H1 (cell line): ENCODE results near the gene IKZF1. TPM values are rescaled to one million over a fixed set of nuclear protein-coding genes. Genes with fewer than 3 reads are reported as not detected.

Experiments used
- CTCF ChIA-PET: fragments of 300-600 bp; sonication (Branson Sonifier 250); formaldehyde crosslinking; loops from one replicate; lab custom pipeline; 2021; ENCODE audit not compliant: partially characterized antibody; lab: Charles Lee
- POLR2A ChIA-PET: fragments of 300-600 bp; sonication (Branson Sonifier 250); formaldehyde crosslinking; loops from one replicate; lab custom pipeline; 2021; ENCODE audit warnings: inconsistent platforms; ENCODE audit not compliant: partially characterized antibody; lab: Charles Lee
- DNase-seq, 2 experiments: peaks; one replicate each; pipeline versions ENCODE4 v3.0.0 to v3.0.0-alpha.2; 2010 to 2022; ENCODE audit warnings: low spot score in 2 of 2, low read depth in 1 of 2, mixed read lengths in 1 of 2
- FAIRE-seq: peaks from 2 replicates; lab custom pipeline; 2011; peaks lifted over from hg19 to GRCh38; lab: Jason Lieb, UNC
- H2AFZ ChIP-seq: 2 replicates; pipeline ENCODE4 v1.8.1; 2012; ENCODE audit warnings: low read length, inconsistent platforms
- H2AK5ac ChIP-seq: 2 replicates; pipeline ENCODE4 v1.6.1; 2013; ENCODE audit warnings: low read depth, low read length
- H2BK120ac ChIP-seq: replicated peaks from 2 replicates; pipeline ENCODE3; 2013; ENCODE audit warnings: low read depth, low read length, inconsistent platforms
- H2BK12ac ChIP-seq: 2 replicates; pipeline ENCODE4 v1.6.1; 2013; ENCODE audit warnings: low read depth, low read length
- H2BK15ac ChIP-seq: 2 replicates; pipeline ENCODE4 v1.6.1; 2013; ENCODE audit warnings: low read length
- H2BK20ac ChIP-seq: 2 replicates; pipeline ENCODE4 v1.6.1; 2013; ENCODE audit warnings: low read length
- H2BK5ac ChIP-seq: 2 replicates; pipeline ENCODE4 v1.6.1; 2013; ENCODE audit warnings: low read depth, low read length
- H3K14ac ChIP-seq: 2 replicates; pipeline ENCODE4 v1.6.1; 2013; ENCODE audit warnings: inconsistent platforms; ENCODE audit not compliant: insufficient read length
- H3K18ac ChIP-seq: 2 replicates; pipeline ENCODE4 v1.6.1; 2013; ENCODE audit warnings: low read length; ENCODE audit errors: extremely low read depth
- H3K23ac ChIP-seq: 2 replicates; pipeline ENCODE4 v1.6.1; 2013; ENCODE audit warnings: inconsistent platforms; ENCODE audit not compliant: insufficient read length
- H3K23me2 ChIP-seq: 2 replicates; pipeline ENCODE4 v1.6.1; 2013; ENCODE audit warnings: low read depth, low read length
- H3K27ac ChIP-seq: 2 replicates; pipeline ENCODE4 v1.6.1; 2011; ENCODE audit warnings: low read depth, low read length, inconsistent platforms
- H3K27me3 ChIP-seq, 4 experiments: replicated peaks in 1 of 4; 1 replicate in 1 of 4; 2 replicates in 3 of 4; pipeline versions ENCODE4 v1.6.1 to v1.8.1; 2011 to 2013; ENCODE audit warnings: low read length in 3 of 4, mild to moderate bottlenecking in 3 of 4, inconsistent platforms in 2 of 4, mixed read lengths in 2 of 4, moderate library complexity in 1 of 4; ENCODE audit not compliant: control insufficient read depth in 3 of 4, insufficient read depth in 3 of 4; ENCODE audit errors: extremely low read depth in 1 of 4
- H3K36me3 ChIP-seq, 4 experiments: 2 replicates each; pipeline versions ENCODE4 v1.6.1 to v1.8.1; 2011 to 2013; ENCODE audit warnings: mild to moderate bottlenecking in 4 of 4, low read length in 3 of 4, moderate library complexity in 2 of 4, control low read depth in 1 of 4, inconsistent platforms in 1 of 4; ENCODE audit not compliant: insufficient read depth in 4 of 4, control insufficient read depth in 2 of 4
- H3K4ac ChIP-seq: replicated peaks from 2 replicates; pipeline ENCODE3; 2013; ENCODE audit warnings: low read length, low read depth, mixed read lengths, inconsistent platforms; ENCODE audit not compliant: insufficient read length
- H3K4me1 ChIP-seq, 4 experiments: replicated peaks in 1 of 4; 1 replicate in 1 of 4; 2 replicates in 3 of 4; pipeline versions ENCODE4 v1.6.1 to v1.8.1; 2011 to 2013; ENCODE audit warnings: low read length in 3 of 4, inconsistent platforms in 2 of 4, mixed read lengths in 1 of 4; ENCODE audit not compliant: insufficient read depth in 4 of 4, control insufficient read depth in 3 of 4
- H3K4me2 ChIP-seq, 2 experiments: 2 replicates each; pipeline versions ENCODE4 v1.6.1 to v1.8.1; 2011 to 2013; ENCODE audit warnings: low read depth in 2 of 2, low read length in 2 of 2, control low read depth in 1 of 2, inconsistent platforms in 1 of 2, mild to moderate bottlenecking in 1 of 2; ENCODE audit not compliant: insufficient read depth in 1 of 2
- H3K4me3 ChIP-seq, 4 experiments: fragments of 200-600, 300-600 bp in 1 of 4; sonication (generic), shearing (Covaris generic), sonication (Bioruptor Twin) in 1 of 4; 2 replicates each; pipeline versions ENCODE4 v1.5.1 to v1.8.1; 2011 to 2016; ENCODE audit warnings: low read length in 4 of 4, low read depth in 3 of 4, control low read depth in 2 of 4, inconsistent platforms in 2 of 4, mild to moderate bottlenecking in 2 of 4, mixed read lengths in 1 of 4, moderate library complexity in 1 of 4; ENCODE audit not compliant: insufficient read depth in 2 of 4; ENCODE audit errors: extremely low read depth in 1 of 4
- H3K56ac ChIP-seq: replicated peaks from 2 replicates; pipeline ENCODE3; 2013; ENCODE audit warnings: low read depth, mild to moderate bottlenecking, mixed read lengths, low read length, inconsistent platforms; ENCODE audit not compliant: insufficient read length
- H3K79me1 ChIP-seq: 2 replicates; pipeline ENCODE4 v1.6.1; 2013; ENCODE audit warnings: low read depth, low read length, control low read depth
- H3K79me2 ChIP-seq, 2 experiments: 2 replicates each; pipeline versions ENCODE4 v1.6.1 to v1.8.1; 2012 to 2013; ENCODE audit warnings: low read length in 2 of 2, mild to moderate bottlenecking in 2 of 2, inconsistent platforms in 1 of 2; ENCODE audit not compliant: insufficient read depth in 2 of 2, control insufficient read depth in 1 of 2
- H3K9ac ChIP-seq, 4 experiments: replicated peaks in 1 of 4; 1 replicate in 1 of 4; 2 replicates in 3 of 4; pipeline versions ENCODE4 v1.6.1 to v1.8.1; 2011 to 2013; ENCODE audit warnings: low read depth in 3 of 4, low read length in 3 of 4, control low read depth in 2 of 4, mild to moderate bottlenecking in 2 of 4, moderate library complexity in 2 of 4, inconsistent platforms in 1 of 4; ENCODE audit errors: extremely low read depth in 1 of 4
- H3K9me3 ChIP-seq, 2 experiments: 2 replicates each; pipeline versions ENCODE4 v1.6.1 to v1.8.1; 2012 to 2013; ENCODE audit warnings: mild to moderate bottlenecking in 2 of 2, moderate library complexity in 2 of 2, control low read depth in 1 of 2, inconsistent platforms in 1 of 2, low read depth in 1 of 2, low read length in 1 of 2, mixed read lengths in 1 of 2; ENCODE audit not compliant: insufficient read depth in 2 of 2
- H4K20me1 ChIP-seq, 2 experiments: replicated peaks in 1 of 2; 2 replicates each; pipeline versions ENCODE3 to v1.8.1; 2011 to 2013; ENCODE audit warnings: inconsistent platforms in 2 of 2, low read length in 2 of 2, mild to moderate bottlenecking in 1 of 2; ENCODE audit not compliant: insufficient read depth in 2 of 2, control insufficient read depth in 1 of 2
- H4K5ac ChIP-seq: 2 replicates; pipeline ENCODE4 v1.6.1; 2013; ENCODE audit warnings: low read length, low read depth, mixed read lengths, inconsistent platforms; ENCODE audit not compliant: insufficient read length
- H4K8ac ChIP-seq: 2 replicates; pipeline ENCODE4 v1.8.0; 2013; ENCODE audit warnings: mild to moderate bottlenecking, moderate library complexity, low read length, inconsistent platforms; ENCODE audit not compliant: insufficient read depth; ENCODE audit errors: extremely low read depth
- H4K91ac ChIP-seq: replicated peaks from 2 replicates; pipeline ENCODE3; 2013; ENCODE audit warnings: low read length, mixed read lengths, inconsistent platforms; ENCODE audit not compliant: insufficient read length
- JUND ChIP-seq: IDR thresholded peaks from 2 replicates; pipeline ENCODE4 v1.6.1; 2011; ENCODE audit warnings: mild to moderate bottlenecking, improper control_type of control experiment, low read length
- RXRA ChIP-seq: IDR thresholded peaks from 2 replicates; pipeline ENCODE4 v1.6.1; 2011; ENCODE audit warnings: low read depth, mild to moderate bottlenecking, low read length, moderate library complexity; ENCODE audit not compliant: insufficient read depth
- TAF7 ChIP-seq: optimal IDR thresholded peaks from 2 replicates; pipeline ENCODE3; 2011; ENCODE audit warnings: low read depth, mild to moderate bottlenecking, inconsistent platforms, low read length, moderate library complexity, borderline replicate concordance
- WGBS, 2 experiments: shearing (Covaris generic) in 1 of 2; methylation state at CpG; one replicate each; pipeline versions ENCODE4 v1.1.6 to v1.1.7; 2013 to 2015; ENCODE audit warnings: low lambda C conversion rate in 2 of 2, mixed read lengths in 2 of 2, inconsistent platforms in 1 of 2, low coverage in 1 of 2, missing lambda C conversion rate in 1 of 2; ENCODE audit not compliant: insufficient replicate concordance in 2 of 2, insufficient coverage in 1 of 2, insufficient read length in 1 of 2; ENCODE audit errors: extremely low coverage in 1 of 2, missing lambda C conversion rate in 1 of 2; 5-methylcytosine and 5-hydroxymethylcytosine counted together
- polyA plus RNA-seq, 7 experiments: library from polyadenylated mRNA; depleted of rRNA in 3 of 7; stranded (reverse) in 5 of 7; unstranded in 2 of 7; fragments of >200 nt in 5 of 7; fragments of 200-250 nt in 2 of 7; gene quantifications; 1 replicate in 5 of 7; 2 replicates in 1 of 7; 4 replicates in 1 of 7; pipeline versions ENCODE4 v1.2.1 to v1.2.3, GENCODE V29; 2011 to 2013; ENCODE audit warnings: missing spikeins in 2 of 7, mixed read lengths in 2 of 7
- total RNA-seq: library from RNA; stranded (reverse); fragmentation: NEBNext Ultra II Directional; extraction: Animal tissue kit (Norgen Biotek cat#: 25700); gene quantifications from 2 replicates; pipeline ENCODE4 v1.2.1, GENCODE V29; 2021

Gene IKZF1
- total and polyA plus RNA-seq, 2 of the 8 experiments (the other 6 are each of a cell fraction or from before 2014, with no cell fraction given): 0.74 to 1.5 TPM

- Histone ChIP-seq H2BK12ac (no peak overlapping the region), H3K4me1 (no peaks in the 10 kb centered on the region), H3K36me3 (no peaks in the 10 kb centered on the region), H4K20me1 (no peaks in the 10 kb centered on the region), H4K8ac (peak overlapping the region; percentile 65), H4K91ac (no peak overlapping the region), H3K14ac (no peak overlapping the region), H2BK5ac (no peak overlapping the region), H3K9me3 (no peaks in the 10 kb centered on the region), H4K5ac (no peak overlapping the region), H3K79me2 (no peaks in the 10 kb centered on the region), H2AFZ (no peak overlapping the region), H3K4me3 (no peak overlapping the region), H3K23me2 (no peaks in the 10 kb centered on the region), H3K27me3 (no peaks in the 10 kb centered on the region), H3K4me2 (no peak overlapping the region), H2BK120ac (no peak overlapping the region), H3K18ac (no peak overlapping the region), H3K79me1 (no peaks in the 10 kb centered on the region), H3K23ac (no peak overlapping the region), H2AK5ac (no peak overlapping the region), H3K4ac (no peak overlapping the region), H2BK20ac (no peak overlapping the region), H3K9ac (no peak overlapping the region), H3K27ac (no peak overlapping the region), H2BK15ac (no peak overlapping the region), H3K56ac (no peak overlapping the region)
- ChIA-PET POLR2A (no interaction called here), CTCF (interaction anchor here (1.4 kb wide), 1 partner anchor 17 kb away, joined by 4 read pairs; no protein-coding TSS in a partner anchor)
- no peak for TF ChIP-seq TAF7
- TF ChIP-seq RXRA: no peak
- no peak for TF ChIP-seq JUND
- DNase-seq (no peak), FAIRE-seq (no peak)
- 96% methylated on average over 18 of the region's 21 CpGs; no CpG with 5 or more reads in 1 of the 2 experiments for WGBS, 2 experiments
Measured at GRCh38 chr7:50399635-50400034, 95.1 kb downstream of the IKZF1 start.
